MCF 10A (cell line): ENCODE data around the gene GALNT9. TPM values are rescaled to one million over a fixed set of nuclear protein-coding genes. Genes with fewer than 3 reads are reported as not detected.

Source experiments
- BruUV-seq: library from RNA; stranded (reverse); fragments of 400-500 nt; replicated peaks from 2 replicates; lab custom pipeline; 2021; lab: Mats Ljungman, UMichigan
- CTCF ChIA-PET: fragments of 300-600 bp; sonication (Branson Sonifier 250); formaldehyde crosslinking; extraction: SDS; loops from one replicate; lab custom pipeline; 2021; ENCODE audit warnings: antibody characterized with exemption, inconsistent platforms; lab: Yijun Ruan, JAX
- POLR2A ChIA-PET: fragments of 300-600, 350-650 bp; sonication (Branson Sonifier 250); formaldehyde crosslinking; extraction: SDS; loops from one replicate; lab custom pipeline; 2020; ENCODE audit warnings: antibody characterized with exemption, inconsistent platforms; lab: Yijun Ruan, JAX
- DNase-seq: peaks from one replicate; pipeline ENCODE4 v3.0.0-alpha.2; 2018; ENCODE audit not compliant: unreplicated experiment
- H3K27ac Mint-ChIP-seq: one replicate; pipeline ENCODE4 v1.8.0; 2022; ENCODE audit warnings: mild to moderate bottlenecking, low read depth, mixed read lengths; ENCODE audit not compliant: unreplicated experiment
- H3K27me3 Mint-ChIP-seq: one replicate; pipeline ENCODE4 v1.8.0; 2022; ENCODE audit warnings: mixed read lengths; ENCODE audit not compliant: insufficient read depth, unreplicated experiment
- H3K36me3 Mint-ChIP-seq: one replicate; pipeline ENCODE4 v1.8.0; 2022; ENCODE audit warnings: mild to moderate bottlenecking, moderate library complexity, mixed read lengths; ENCODE audit not compliant: insufficient read depth, unreplicated experiment
- H3K4me1 Mint-ChIP-seq: one replicate; pipeline ENCODE4 v1.8.0; 2022; ENCODE audit warnings: mixed read lengths; ENCODE audit not compliant: insufficient read depth, unreplicated experiment
- H3K4me3 Mint-ChIP-seq: one replicate; pipeline ENCODE4 v1.8.0; 2022; ENCODE audit warnings: mild to moderate bottlenecking, moderate library complexity, mixed read lengths; ENCODE audit not compliant: unreplicated experiment
- H3K9me3 Mint-ChIP-seq: one replicate; pipeline ENCODE4 v1.8.0; 2022; ENCODE audit warnings: mixed read lengths; ENCODE audit not compliant: unreplicated experiment
- intact Hi-C: fragments of 100-400 bp; cut with micrococcal nuclease; formaldehyde crosslinking; loops from 2 replicates; pipeline ENCODE4 v1.14.1; 2022
- total RNA-seq: library from RNA; stranded (reverse); gene quantifications from 2 replicates; pipeline ENCODE4 v1.2.3, GENCODE V29; 2022
- TF ChIP-seq, protein P1 (sequence below): fragments of 200-600 bp; IDR thresholded peaks from one replicate; pipeline ENCODE4 v1.8.0; 2022; ENCODE audit warnings: antibody characterized with exemption, mild to moderate bottlenecking; ENCODE audit not compliant: unreplicated experiment

Gene GALNT9
- total RNA-seq, 1 experiment from 2014 or later, result 4.4 TPM

DNA sequence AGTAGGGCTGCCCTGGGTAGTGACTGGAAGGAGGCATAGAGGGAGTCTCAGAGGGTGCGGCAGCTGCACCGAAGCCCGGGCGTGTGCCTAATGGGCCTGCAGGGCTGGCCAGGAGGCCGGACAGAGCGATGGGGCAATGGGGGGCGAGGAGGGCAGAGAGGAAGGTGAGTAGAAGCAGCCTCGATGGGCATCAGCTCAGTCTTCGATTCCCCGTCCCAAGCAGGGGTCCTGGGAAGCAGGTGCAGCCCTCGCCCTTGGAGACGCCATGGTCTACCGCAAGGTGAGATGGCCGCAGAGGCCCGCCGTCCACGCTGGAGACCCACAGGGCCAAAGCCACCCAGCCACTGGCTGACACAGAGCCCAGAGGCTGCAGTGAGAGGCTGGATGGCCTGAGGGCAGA lies 70.8 kb downstream of the GALNT9 start:
- no peaks in the 10 kb centered on the region for H3K4me1 Mint-ChIP-seq
- CTCF ChIA-PET, result no interaction called here
- peaks cover 64% of the 10 kb centered on the region for H3K27me3 Mint-ChIP-seq
- TF ChIP-seq, protein P1, sequence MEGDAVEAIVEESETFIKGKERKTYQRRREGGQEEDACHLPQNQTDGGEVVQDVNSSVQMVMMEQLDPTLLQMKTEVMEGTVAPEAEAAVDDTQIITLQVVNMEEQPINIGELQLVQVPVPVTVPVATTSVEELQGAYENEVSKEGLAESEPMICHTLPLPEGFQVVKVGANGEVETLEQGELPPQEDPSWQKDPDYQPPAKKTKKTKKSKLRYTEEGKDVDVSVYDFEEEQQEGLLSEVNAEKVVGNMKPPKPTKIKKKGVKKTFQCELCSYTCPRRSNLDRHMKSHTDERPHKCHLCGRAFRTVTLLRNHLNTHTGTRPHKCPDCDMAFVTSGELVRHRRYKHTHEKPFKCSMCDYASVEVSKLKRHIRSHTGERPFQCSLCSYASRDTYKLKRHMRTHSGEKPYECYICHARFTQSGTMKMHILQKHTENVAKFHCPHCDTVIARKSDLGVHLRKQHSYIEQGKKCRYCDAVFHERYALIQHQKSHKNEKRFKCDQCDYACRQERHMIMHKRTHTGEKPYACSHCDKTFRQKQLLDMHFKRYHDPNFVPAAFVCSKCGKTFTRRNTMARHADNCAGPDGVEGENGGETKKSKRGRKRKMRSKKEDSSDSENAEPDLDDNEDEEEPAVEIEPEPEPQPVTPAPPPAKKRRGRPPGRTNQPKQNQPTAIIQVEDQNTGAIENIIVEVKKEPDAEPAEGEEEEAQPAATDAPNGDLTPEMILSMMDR, result no peak
- intact Hi-C loops, result no loop called here
- no peaks in the 10 kb centered on the region for H3K9me3 Mint-ChIP-seq
- no peak for DNase-seq
- no peak overlapping the region for H3K4me3 Mint-ChIP-seq
- no TSS peak for BruUV-seq
- no peak overlapping the region for H3K27ac Mint-ChIP-seq
- POLR2A ChIA-PET, result no interaction called here
- no peaks in the 10 kb centered on the region for H3K36me3 Mint-ChIP-seq

DNA sequence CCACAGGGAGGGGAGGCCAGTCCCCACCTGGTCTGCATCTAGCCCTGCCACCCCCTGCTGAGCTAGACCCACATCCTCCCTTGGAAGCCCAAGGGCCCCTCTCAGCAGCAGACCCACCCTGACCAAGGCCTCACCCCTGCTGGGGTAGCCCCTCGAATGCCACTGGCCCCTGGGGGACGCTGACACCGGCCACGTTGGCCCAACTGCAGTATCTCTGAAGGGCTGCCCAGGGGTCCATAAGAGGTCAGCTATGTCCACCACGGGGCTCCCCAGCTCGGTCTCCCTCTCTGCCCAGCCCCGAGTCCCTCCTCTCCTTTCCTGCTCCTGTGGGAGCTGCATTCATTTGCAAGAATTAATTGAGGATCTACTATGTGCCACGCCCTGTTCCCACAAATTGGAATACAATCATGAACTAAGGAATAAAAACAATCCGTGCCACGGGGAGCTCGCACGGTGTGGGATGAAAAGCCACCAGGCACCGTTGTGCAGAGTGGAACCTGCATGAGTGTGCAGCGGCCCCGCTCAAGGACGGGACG lies 71.4 kb downstream of the GALNT9 start:
- DNase-seq, result no peak
- intact Hi-C loops, result no loop called here
- H3K27ac Mint-ChIP-seq, result no peak overlapping the region
- H3K4me3 Mint-ChIP-seq, result no peak overlapping the region
- no peaks in the 10 kb centered on the region for H3K4me1 Mint-ChIP-seq
- POLR2A ChIA-PET, result no interaction called here
- TF ChIP-seq, protein P1, result no peak
- no peaks in the 10 kb centered on the region for H3K36me3 Mint-ChIP-seq
- no TSS peak for BruUV-seq
- H3K9me3 Mint-ChIP-seq, result no peaks in the 10 kb centered on the region
- CTCF ChIA-PET, result no interaction called here
- peaks cover 59% of the 10 kb centered on the region for H3K27me3 Mint-ChIP-seq

DNA sequence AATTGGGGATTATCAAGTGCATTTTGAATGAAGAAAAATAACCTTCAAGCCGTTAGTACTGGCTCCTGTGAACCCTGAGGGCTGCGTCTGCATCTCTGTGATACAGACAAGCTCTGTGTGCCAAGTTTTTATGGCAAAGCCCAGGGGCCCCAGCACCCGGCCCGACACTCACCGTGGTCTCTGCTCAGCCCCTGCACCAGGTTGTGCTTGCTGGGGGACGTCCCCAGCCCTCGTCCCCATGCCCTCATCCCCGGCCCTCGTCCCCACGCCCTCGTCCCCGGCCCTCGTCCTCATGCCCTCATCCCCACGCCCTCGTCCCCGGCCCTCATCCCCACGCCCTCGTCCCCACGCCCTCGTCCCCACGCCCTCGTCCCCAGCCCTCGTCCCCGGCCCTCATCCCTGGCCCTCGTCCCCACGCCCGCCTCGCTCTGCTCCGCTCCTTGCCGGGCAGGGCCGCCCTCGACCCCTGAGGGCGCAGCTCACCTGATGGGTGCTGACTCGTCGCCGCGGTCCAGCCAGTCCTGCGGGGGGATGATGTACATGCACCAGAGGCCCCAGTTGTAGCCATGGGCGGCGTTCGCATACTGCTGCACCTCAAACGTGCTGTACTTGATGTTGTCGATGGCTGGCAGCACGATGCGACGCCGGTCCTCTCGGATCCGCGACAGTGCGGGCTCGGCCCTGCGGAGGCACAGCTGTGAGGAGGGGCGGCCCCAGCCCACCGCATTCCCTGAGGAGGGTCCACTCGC lies 72.0 kb downstream of the GALNT9 start:
- no peak overlapping the region for H3K27ac Mint-ChIP-seq
- POLR2A ChIA-PET, result no interaction called here
- TF ChIP-seq, protein P1, result no peak
- H3K4me1 Mint-ChIP-seq, result no peaks in the 10 kb centered on the region
- no TSS peak for BruUV-seq
- CTCF ChIA-PET, result no interaction called here
- H3K4me3 Mint-ChIP-seq, result no peak overlapping the region
- H3K27me3 Mint-ChIP-seq, result peaks cover 59% of the 10 kb centered on the region
- no peaks in the 10 kb centered on the region for H3K9me3 Mint-ChIP-seq
- H3K36me3 Mint-ChIP-seq, result no peaks in the 10 kb centered on the region
- intact Hi-C loops, result no loop called here
- DNase-seq, result no peak

DNA sequence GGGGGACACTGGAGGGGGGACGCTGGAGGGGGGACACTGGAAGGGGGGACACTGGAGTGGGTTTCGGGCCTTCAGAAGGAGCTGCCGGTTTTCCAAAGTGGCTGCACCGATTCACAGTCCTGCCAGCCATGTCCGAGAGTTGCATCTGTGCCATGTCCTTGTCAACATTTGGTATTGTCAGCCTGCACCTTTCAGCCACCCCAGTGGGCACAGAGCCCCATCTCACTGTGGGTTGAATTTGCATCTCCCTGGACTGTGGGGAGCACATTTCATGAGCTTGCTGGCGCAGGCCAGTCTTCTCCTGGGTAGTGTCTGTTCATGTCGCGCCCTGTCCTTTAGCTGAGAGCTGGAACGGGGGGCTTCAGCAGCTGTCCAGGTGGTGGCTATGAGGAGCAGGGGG lies 72.7 kb downstream of the GALNT9 start:
- H3K27me3 Mint-ChIP-seq, result peaks cover 59% of the 10 kb centered on the region
- CTCF ChIA-PET, result no interaction called here

More for the DNA sequence above, 72.7 kb downstream of the GALNT9 start:
- no peak overlapping the region for H3K27ac Mint-ChIP-seq
- no peak overlapping the region for H3K4me3 Mint-ChIP-seq
- no peaks in the 10 kb centered on the region for H3K9me3 Mint-ChIP-seq
- H3K4me1 Mint-ChIP-seq, result no peaks in the 10 kb centered on the region
- TF ChIP-seq, protein P1, result no peak
- DNase-seq, result no peak
- BruUV-seq, result no TSS peak
- intact Hi-C loops, result no loop called here
- POLR2A ChIA-PET, result no interaction called here
- no peaks in the 10 kb centered on the region for H3K36me3 Mint-ChIP-seq
